Left forelimb (tissue), 1 donor: Measurements from ENCODE around the gene ZBTB46.
A peak's percentile ranks its signal among the peaks of the same experiment; 100 is the strongest.
"Not testable (repeated sequence)": the region's sequence is repeated elsewhere in the genome, so short reads cannot be mapped to it uniquely, and the experiment has no call there.

Source experiments
- DNase-seq: peaks from one replicate; pipeline ENCODE4 v3.0.0-alpha.2; 2018; ENCODE audit warnings: low spot score

ZBTB46 gene

GRCh38 chr20:63858393-63859165 lies 27.5 kb upstream of the ZBTB46 start:
- peak; percentile 74 for DNase-seq

GRCh38 chr20:63857764-63858392 lies 26.8 kb upstream of the ZBTB46 start:
- DNase-seq = peak; percentile 74

- no peak for DNase-seq
Observed at GRCh38 chr20:63856098-63856511, 25.0 kb upstream of the ZBTB46 start.

GRCh38 chr20:63855363-63856097 lies 24.5 kb upstream of the ZBTB46 start:
- no peak for DNase-seq

- peak; percentile 73 for DNase-seq
Observed at GRCh38 chr20:63854766-63855362, 23.8 kb upstream of the ZBTB46 start.

- peak; percentile 70 for DNase-seq
Observed at GRCh38 chr20:63854069-63854765, 23.2 kb upstream of the ZBTB46 start.

GRCh38 chr20:63853733-63854068 lies 22.6 kb upstream of the ZBTB46 start:
- DNase-seq = not testable (repeated sequence)

GRCh38 chr20:63851548-63851943 lies 20.5 kb upstream of the ZBTB46 start:
- DNase-seq = not testable (repeated sequence)

- DNase-seq = no peak
Observed at GRCh38 chr20:63850689-63851547, 19.9 kb upstream of the ZBTB46 start.

GRCh38 chr20:63848003-63848911 lies 17.2 kb upstream of the ZBTB46 start:
- no peak for DNase-seq

- peak; percentile 68 for DNase-seq
Observed at GRCh38 chr20:63847237-63848002, 16.4 kb upstream of the ZBTB46 start.

- no peak for DNase-seq
Observed at GRCh38 chr20:63846888-63847236, 15.8 kb upstream of the ZBTB46 start.

- peak; percentile 86 for DNase-seq
Observed at GRCh38 chr20:63846128-63846771, 15.2 kb upstream of the ZBTB46 start.

GRCh38 chr20:63844511-63844991 lies 13.5 kb upstream of the ZBTB46 start:
- no peak for DNase-seq

GRCh38 chr20:63843778-63844177 lies 12.7 kb upstream of the ZBTB46 start:
- DNase-seq = no peak

GRCh38 chr20:63843222-63843621 lies 12.2 kb upstream of the ZBTB46 start:
- no peak for DNase-seq

- DNase-seq = no peak
Observed at GRCh38 chr20:63842258-63842657, 11.2 kb upstream of the ZBTB46 start.

- DNase-seq = no peak
Observed at GRCh38 chr20:63840405-63840828, 9.4 kb upstream of the ZBTB46 start.

- no peak for DNase-seq
Observed at GRCh38 chr20:63839620-63840019, 8.6 kb upstream of the ZBTB46 start.
